ENCODE measurements around the gene NRL. TPM values are rescaled to one million over a fixed set of nuclear protein-coding genes. Genes with fewer than 3 reads are reported as not detected.
"Not testable (repeated sequence)": the region's sequence is repeated elsewhere in the genome, so short reads cannot be mapped to it uniquely, and the experiment has no call there.

The NRL gene
- total RNA-seq, 1 experiment from 2014 or later = 1.4 TPM

GRCh38 chr14:24051176-24051788 is 63.5 kb downstream of the NRL start:
- H3K4me3 ChIP-seq (ENCODE audit: low read depth in 2 of 2, low read length in 2 of 2) = peak overlapping the region; percentile 51 to 64
- H3K9me3 ChIP-seq (ENCODE audit: control insufficient read depth, insufficient read depth, low read depth, low read length) = no peaks in the 10 kb centered on the region
- peak overlapping the region; percentile 21; the same call in 1 of the 2 replicates for H3K27ac ChIP-seq (ENCODE audit: low read length)
- TF ChIP-seq POLR2AphosphoS5 (IDR thresholded peaks at IDR 0.05; ENCODE audit: low read depth, low read length) (no peak), SIN3A (IDR thresholded peaks at IDR 0.05; ENCODE audit: borderline replicate concordance, insufficient read depth, low read depth, low read length) (no peak)
- in situ Hi-C loops (cut with HindIII; ENCODE audit: low pct_unique_long_range_greater_than_20kb, low sequenced_read_pairs) (no loop called here), intact Hi-C loops (cut with micrococcal nuclease; ENCODE audit: unreplicated experiment) (no loop called here)
- BruUV-seq (replicated peaks) = no TSS peak
- no peaks in the 10 kb centered on the region for H3K36me3 ChIP-seq (ENCODE audit: control insufficient read depth, insufficient read depth, low read length)
- CTCF ChIA-PET = interaction anchor here (0.8 kb wide), 1 partner anchor 57 kb away, joined by 5 read pairs; no protein-coding TSS in a partner anchor
- H3K4me1 ChIP-seq (ENCODE audit: control insufficient read depth, insufficient read depth, low read length) = no peaks in the 10 kb centered on the region
- no peak for DNase-seq (ENCODE audit: low read depth, low spot score)
- H3K27me3 ChIP-seq (ENCODE audit: control insufficient read depth, insufficient read depth, low read length) = no peaks in the 10 kb centered on the region; the same call in 1 of the 2 replicates
- peak; percentile 11 for ATAC-seq
- POLR2A ChIA-PET = no interaction called here

DNA sequence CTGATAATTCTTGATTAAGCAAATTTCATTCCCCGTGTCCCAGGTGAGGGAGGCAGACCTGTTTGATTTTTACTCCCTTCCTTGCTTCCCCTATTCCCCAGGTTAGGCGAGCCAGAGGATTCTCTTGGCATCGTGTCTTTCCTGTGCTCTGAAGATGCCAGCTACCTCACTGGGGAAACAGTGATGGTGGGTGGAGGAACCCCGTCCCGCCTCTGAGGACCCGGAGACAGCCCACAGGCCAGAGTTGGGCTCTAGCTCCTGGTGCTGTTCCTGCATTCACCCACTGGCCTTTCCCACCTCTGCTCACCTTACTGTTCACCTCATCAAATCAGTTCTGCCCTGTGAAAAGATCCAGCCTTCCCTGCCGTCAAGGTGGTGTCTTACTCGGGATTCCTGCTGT is 64.0 kb downstream of the NRL start:
- H3K27ac ChIP-seq (ENCODE audit: low read length); H3K36me3 ChIP-seq (ENCODE audit: control insufficient read depth, insufficient read depth, low read length); in situ Hi-C loops (cut with HindIII; ENCODE audit: low pct_unique_long_range_greater_than_20kb, low sequenced_read_pairs); H3K9me3 ChIP-seq (ENCODE audit: control insufficient read depth, insufficient read depth, low read depth, low read length); CTCF ChIA-PET; H3K4me1 ChIP-seq (ENCODE audit: control insufficient read depth, insufficient read depth, low read length); H3K4me3 ChIP-seq (ENCODE audit: low read depth in 2 of 2, low read length in 2 of 2); ATAC-seq; POLR2A ChIA-PET; BruUV-seq (replicated peaks); H3K27me3 ChIP-seq (ENCODE audit: control insufficient read depth, insufficient read depth, low read length); intact Hi-C loops (cut with micrococcal nuclease; ENCODE audit: unreplicated experiment); DNase-seq (ENCODE audit: low read depth, low spot score): not testable (repeated sequence)

DNA sequence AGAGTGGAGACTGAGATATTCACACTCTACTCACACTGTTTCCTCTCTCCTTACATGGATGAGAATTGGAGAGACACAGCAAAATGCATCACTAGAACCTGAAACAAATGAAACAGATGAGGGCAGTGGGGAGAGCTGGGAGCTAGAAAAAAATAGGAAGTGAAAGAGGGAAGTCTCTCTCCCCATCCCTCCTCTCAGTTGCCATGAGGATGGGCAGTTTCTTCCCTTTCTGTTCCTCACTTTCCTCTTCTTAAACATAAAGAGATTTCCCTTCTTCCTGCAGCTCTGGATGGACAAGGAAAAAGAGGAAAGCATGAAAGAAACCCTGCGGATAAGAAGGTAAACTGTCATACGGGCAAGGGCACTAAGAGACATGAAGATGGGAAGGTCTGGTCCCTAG is 65.7 kb downstream of the NRL start:
- H3K36me3 ChIP-seq (ENCODE audit: control insufficient read depth, insufficient read depth, low read length); H3K9me3 ChIP-seq (ENCODE audit: control insufficient read depth, insufficient read depth, low read depth, low read length); H3K4me1 ChIP-seq (ENCODE audit: control insufficient read depth, insufficient read depth, low read length); H3K4me3 ChIP-seq (ENCODE audit: low read depth in 2 of 2, low read length in 2 of 2); POLR2A ChIA-PET; intact Hi-C loops (cut with micrococcal nuclease; ENCODE audit: unreplicated experiment); ATAC-seq; DNase-seq (ENCODE audit: low read depth, low spot score); H3K27me3 ChIP-seq (ENCODE audit: control insufficient read depth, insufficient read depth, low read length); H3K27ac ChIP-seq (ENCODE audit: low read length); in situ Hi-C loops (cut with HindIII; ENCODE audit: low pct_unique_long_range_greater_than_20kb, low sequenced_read_pairs); CTCF ChIA-PET; BruUV-seq (replicated peaks): not testable (repeated sequence)

GRCh38 chr14:24042746-24043145 is 72.0 kb downstream of the NRL start:
- intact Hi-C loops (cut with micrococcal nuclease; ENCODE audit: unreplicated experiment) = no loop called here
- H3K4me1 ChIP-seq (ENCODE audit: control insufficient read depth, insufficient read depth, low read length) = no peaks in the 10 kb centered on the region
- no peak for DNase-seq (ENCODE audit: low read depth, low spot score)
- no TSS peak for BruUV-seq (replicated peaks)
- H3K4me3 ChIP-seq (ENCODE audit: low read depth in 2 of 2, low read length in 2 of 2) = no peak overlapping the region
- POLR2A ChIA-PET = no interaction called here
- no peak overlapping the region for H3K27ac ChIP-seq (ENCODE audit: low read length)
- TF ChIP-seq TCF7L2 (IDR thresholded peaks at IDR 0.05; ENCODE audit: low read depth, low read length) (no peak), POLR2AphosphoS5 (IDR thresholded peaks at IDR 0.05; ENCODE audit: low read depth, low read length) (no peak), REST (IDR thresholded peaks at IDR 0.05; ENCODE audit: insufficient read depth in 1 of 2, low read depth in 2 of 2, low read length in 1 of 2) (no peak), SIN3A (IDR thresholded peaks at IDR 0.05; ENCODE audit: borderline replicate concordance, insufficient read depth, low read depth, low read length) (no peak)
- TF ChIP-seq, protein P1, sequence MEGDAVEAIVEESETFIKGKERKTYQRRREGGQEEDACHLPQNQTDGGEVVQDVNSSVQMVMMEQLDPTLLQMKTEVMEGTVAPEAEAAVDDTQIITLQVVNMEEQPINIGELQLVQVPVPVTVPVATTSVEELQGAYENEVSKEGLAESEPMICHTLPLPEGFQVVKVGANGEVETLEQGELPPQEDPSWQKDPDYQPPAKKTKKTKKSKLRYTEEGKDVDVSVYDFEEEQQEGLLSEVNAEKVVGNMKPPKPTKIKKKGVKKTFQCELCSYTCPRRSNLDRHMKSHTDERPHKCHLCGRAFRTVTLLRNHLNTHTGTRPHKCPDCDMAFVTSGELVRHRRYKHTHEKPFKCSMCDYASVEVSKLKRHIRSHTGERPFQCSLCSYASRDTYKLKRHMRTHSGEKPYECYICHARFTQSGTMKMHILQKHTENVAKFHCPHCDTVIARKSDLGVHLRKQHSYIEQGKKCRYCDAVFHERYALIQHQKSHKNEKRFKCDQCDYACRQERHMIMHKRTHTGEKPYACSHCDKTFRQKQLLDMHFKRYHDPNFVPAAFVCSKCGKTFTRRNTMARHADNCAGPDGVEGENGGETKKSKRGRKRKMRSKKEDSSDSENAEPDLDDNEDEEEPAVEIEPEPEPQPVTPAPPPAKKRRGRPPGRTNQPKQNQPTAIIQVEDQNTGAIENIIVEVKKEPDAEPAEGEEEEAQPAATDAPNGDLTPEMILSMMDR (IDR thresholded peaks at IDR 0.05) = no peak
- CTCF ChIA-PET = no interaction called here
- no peaks in the 10 kb centered on the region for H3K27me3 ChIP-seq (ENCODE audit: control insufficient read depth, insufficient read depth, low read length)
- in situ Hi-C loops (cut with HindIII; ENCODE audit: low pct_unique_long_range_greater_than_20kb, low sequenced_read_pairs) = no loop called here
- no peaks in the 10 kb centered on the region for H3K36me3 ChIP-seq (ENCODE audit: control insufficient read depth, insufficient read depth, low read length)
- ATAC-seq = no peak
- no peaks in the 10 kb centered on the region for H3K9me3 ChIP-seq (ENCODE audit: control insufficient read depth, insufficient read depth, low read depth, low read length)
